ENCODE data around the gene SLC6A3.

SLC6A3 gene

GRCh38 chr5:1471997-1472963 lies 27.0 kb upstream of the SLC6A3 start:
- DNase-seq: peak; percentile 7
- TF ChIP-seq, protein P1, sequence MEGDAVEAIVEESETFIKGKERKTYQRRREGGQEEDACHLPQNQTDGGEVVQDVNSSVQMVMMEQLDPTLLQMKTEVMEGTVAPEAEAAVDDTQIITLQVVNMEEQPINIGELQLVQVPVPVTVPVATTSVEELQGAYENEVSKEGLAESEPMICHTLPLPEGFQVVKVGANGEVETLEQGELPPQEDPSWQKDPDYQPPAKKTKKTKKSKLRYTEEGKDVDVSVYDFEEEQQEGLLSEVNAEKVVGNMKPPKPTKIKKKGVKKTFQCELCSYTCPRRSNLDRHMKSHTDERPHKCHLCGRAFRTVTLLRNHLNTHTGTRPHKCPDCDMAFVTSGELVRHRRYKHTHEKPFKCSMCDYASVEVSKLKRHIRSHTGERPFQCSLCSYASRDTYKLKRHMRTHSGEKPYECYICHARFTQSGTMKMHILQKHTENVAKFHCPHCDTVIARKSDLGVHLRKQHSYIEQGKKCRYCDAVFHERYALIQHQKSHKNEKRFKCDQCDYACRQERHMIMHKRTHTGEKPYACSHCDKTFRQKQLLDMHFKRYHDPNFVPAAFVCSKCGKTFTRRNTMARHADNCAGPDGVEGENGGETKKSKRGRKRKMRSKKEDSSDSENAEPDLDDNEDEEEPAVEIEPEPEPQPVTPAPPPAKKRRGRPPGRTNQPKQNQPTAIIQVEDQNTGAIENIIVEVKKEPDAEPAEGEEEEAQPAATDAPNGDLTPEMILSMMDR (IDR thresholded peaks at IDR 0.05; ENCODE audit: low read depth, low read length): no peak
- Histone ChIP-seq H3K9me3 (no peaks in the 10 kb centered on the region), H3K4me3 (ENCODE audit: low read depth, low read length) (no peak overlapping the region), H3K36me3 (peaks cover 39% of the 10 kb centered on the region), H3K27me3 (no peaks in the 10 kb centered on the region), H3K4me1 (no peaks in the 10 kb centered on the region)

DNA sequence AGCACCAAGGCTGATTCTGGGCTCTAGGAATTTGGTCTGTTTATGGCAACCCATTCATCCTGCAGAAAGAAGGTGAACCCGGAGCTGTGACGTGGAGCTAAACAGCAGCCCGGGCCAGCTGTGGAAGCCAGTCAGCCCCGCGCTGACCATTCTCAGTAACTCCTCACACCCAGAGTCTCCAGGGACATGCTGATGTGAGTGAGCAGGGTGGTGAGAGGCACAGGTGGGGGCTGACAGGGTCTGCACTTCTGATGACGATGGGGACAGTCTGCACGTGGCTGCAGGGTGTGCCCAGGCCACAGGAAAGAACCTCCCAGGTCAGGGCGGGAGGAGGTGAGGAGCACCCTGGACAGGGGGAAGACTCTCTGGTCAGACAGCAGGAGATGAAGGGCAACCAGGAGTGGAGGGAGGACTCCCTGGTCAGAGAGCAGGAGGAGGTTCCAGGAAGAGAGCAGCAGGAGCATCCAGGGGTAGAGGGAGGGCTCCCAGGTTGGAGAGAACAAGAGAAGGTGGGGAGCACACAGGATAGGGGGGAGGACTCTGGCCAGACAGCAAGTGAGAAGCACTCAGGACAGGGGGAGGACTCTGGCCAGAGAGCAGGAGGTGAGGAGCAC lies 26.1 kb upstream of the SLC6A3 start:
- H3K36me3 ChIP-seq: peaks cover 37% of the 10 kb centered on the region

DNA sequence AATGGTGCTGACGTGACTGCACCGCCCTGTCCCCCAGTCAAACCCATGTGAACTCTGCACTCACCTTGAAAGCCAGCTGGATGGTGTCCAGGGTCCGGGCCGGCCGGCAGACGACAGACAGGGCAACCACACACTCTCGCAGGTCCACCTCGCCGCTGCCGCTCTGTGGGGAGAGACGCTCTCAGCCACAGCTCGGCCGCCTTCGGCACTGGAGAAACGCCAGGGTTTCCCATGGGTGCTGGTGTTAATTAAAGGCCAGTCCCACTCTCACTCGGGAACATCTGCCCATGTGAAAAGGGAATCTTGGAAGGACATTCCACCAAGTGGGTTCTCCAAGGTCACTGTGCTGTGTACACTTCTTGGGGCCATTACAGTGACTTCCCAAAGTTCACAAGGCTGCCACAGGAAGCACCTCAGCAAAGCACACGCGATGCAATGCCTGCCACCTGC lies 25.5 kb upstream of the SLC6A3 start:
- TF ChIP-seq, protein P1 (IDR thresholded peaks at IDR 0.05; ENCODE audit: low read depth, low read length): no peak
- Histone ChIP-seq H3K9me3 (no peaks in the 10 kb centered on the region), H3K36me3 (peaks cover 39% of the 10 kb centered on the region), H3K4me1 (no peaks in the 10 kb centered on the region), H3K27me3 (no peaks in the 10 kb centered on the region), H3K4me3 (ENCODE audit: low read depth, low read length) (no peak overlapping the region)
- peak; percentile 5 for DNase-seq

More for the DNA sequence above, 26.1 kb upstream of the SLC6A3 start:
- peak; percentile 7 for DNase-seq
- TF ChIP-seq, protein P1 (IDR thresholded peaks at IDR 0.05; ENCODE audit: low read depth, low read length): no peak
- Histone ChIP-seq H3K4me3 (ENCODE audit: low read depth, low read length) (no peak overlapping the region), H3K4me1 (no peaks in the 10 kb centered on the region), H3K9me3 (no peaks in the 10 kb centered on the region), H3K27me3 (no peaks in the 10 kb centered on the region)

DNA sequence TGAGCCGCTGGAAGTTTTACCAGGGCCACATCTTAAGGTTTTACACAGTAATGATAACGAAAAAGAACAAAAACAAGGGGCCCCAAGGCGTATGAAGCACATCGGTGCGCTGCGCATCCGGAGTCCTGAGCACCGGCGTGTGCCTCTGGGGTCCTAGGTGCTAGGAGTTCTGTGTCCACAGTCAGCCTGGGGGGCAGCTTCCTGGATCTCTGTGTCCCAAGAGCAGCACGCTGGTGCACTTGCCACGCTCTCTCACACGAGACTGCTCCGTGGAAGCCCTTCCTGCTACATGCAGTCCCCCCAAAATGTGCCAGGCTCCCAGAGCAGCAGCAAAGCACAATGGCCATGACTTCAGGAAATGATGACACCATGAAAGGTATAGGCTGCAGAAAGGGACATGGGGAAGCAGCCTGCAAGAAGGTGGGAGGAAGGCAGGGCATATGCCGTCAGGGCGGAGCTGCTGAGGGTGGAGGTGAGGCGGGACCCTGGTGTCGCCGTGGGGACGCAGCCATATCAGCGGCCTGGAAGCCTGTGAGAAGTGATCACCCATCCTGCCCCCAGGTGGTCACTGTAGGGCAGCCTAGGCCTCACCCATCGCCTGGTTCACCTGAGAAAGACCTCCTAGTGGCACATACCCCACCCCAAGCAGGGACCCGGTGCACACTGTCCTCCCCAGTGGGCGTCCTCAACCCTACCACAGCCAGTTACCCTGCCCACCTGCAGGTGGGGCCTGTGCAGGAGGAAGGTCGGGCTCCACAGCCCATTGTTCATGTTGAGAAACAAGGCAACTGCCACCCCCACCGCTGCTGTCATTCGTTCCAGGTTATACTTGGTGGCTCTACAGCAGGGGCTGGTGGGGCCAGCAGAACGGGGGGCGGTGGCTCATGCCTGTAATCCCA lies 23.6 kb upstream of the SLC6A3 start:
- H3K4me1 ChIP-seq: no peaks in the 10 kb centered on the region
- H3K9me3 ChIP-seq: no peaks in the 10 kb centered on the region
- H3K4me3 ChIP-seq (ENCODE audit: low read depth, low read length): no peak overlapping the region
- H3K36me3 ChIP-seq: peaks cover 39% of the 10 kb centered on the region
- TF ChIP-seq, protein P1 (IDR thresholded peaks at IDR 0.05; ENCODE audit: low read depth, low read length): no peak
- DNase-seq: peak; percentile 10
- no peaks in the 10 kb centered on the region for H3K27me3 ChIP-seq

- Histone ChIP-seq H3K9me3 (no peaks in the 10 kb centered on the region), H3K4me1 (no peaks in the 10 kb centered on the region), H3K4me3 (ENCODE audit: low read depth, low read length) (no peak overlapping the region), H3K27me3 (no peaks in the 10 kb centered on the region), H3K36me3 (peaks cover 42% of the 10 kb centered on the region)
- TF ChIP-seq, protein P1 (IDR thresholded peaks at IDR 0.05; ENCODE audit: low read depth, low read length): peak; percentile 83
- DNase-seq: peak; percentile 74
Observed at GRCh38 chr5:1468247-1468612, 23.0 kb upstream of the SLC6A3 start.

Measured in BE2C (cell line).